IPS DF 4.7 (cell line): ENCODE results near the gene OR10J4.
A peak's percentile ranks its signal among the peaks of the same experiment; 100 is the strongest.
"Not testable (repeated sequence)": the region's sequence is repeated elsewhere in the genome, so short reads cannot be mapped to it uniquely, and the experiment has no call there.

Experiments used
- DNase-seq: peaks from one replicate; pipeline ENCODE4 v3.0.0-alpha.2; 2013; ENCODE audit warnings: low spot score; ENCODE audit errors: extremely low read depth

The OR10J4 gene

GRCh38 chr1:159431904-159432303, at the start of gene OR10J4:
TSS of gene OR10J4 (plus strand) at chr1:159432204.
- DNase-seq, result no peak

GRCh38 chr1:159406821-159407220, 25.2 kb upstream of the OR10J4 start:
- DNase-seq, result no peak

DNA sequence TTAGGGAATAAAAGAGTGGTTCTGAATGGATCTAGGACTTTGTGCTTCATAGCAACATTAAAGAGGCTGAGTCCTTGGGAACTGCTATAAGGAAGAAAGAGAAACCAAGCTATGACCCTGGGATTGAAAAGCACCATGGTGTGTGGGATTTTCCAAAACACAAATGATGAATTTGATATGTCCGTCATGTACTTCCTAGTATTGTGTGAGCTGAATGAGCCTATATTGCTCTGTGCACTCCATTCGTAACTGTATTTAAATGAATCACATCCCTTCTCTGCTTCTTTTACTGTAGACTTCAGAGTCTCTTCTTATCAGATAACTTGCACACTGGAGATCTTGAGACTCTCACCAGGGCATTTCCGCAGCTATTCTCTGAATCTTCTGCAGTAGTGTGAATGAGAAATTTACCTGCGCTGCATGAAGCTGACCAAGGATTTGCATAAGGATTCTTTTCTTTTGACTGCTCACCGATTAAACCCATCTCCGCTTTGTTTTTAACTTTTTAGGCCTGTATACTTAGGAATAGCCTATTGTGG, 23.1 kb upstream of the OR10J4 start:
- DNase-seq, result no peak

- DNase-seq, result peak; percentile 22
Observed at GRCh38 chr1:159421821-159422220, 10.2 kb upstream of the OR10J4 start.

- no peak for DNase-seq
Observed at GRCh38 chr1:159428536-159428935, 3.5 kb upstream of the OR10J4 start.

DNA sequence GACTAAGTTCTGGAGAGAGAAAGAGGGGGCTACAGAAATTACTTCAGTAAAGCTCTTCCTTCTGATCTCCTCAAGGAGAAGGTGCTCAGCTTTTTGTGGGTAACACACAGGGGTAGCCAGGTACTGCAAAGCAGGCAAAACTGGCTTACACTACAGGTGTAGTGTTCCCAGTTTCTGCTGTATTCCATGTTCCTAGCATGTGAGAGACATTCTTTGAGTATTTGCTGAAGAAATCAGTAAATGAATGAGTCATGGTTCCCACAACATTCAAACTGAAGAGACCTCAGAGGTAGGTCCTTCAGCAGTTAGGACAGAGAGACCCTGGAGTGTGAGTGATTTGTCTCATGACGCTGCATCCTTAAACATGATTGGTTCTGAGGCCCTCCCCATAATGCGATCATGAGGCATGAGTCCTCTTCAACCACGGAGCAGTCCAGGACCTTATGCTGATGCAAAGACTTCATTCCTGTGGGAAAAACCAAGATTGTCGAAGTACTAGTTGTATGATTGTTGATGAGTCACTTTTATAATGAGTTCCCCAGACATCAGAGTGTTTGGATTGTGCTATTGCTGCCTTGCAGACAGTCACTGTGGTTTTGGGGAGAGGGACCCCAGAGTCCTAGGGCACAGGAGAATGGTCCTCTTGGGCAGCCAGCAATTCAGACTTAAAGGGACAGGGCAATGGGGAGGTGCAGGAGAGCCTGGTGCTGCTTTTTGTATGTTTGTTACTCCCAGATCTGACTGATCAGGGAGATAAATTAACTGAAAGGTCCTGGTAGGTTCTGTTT, 2.7 kb upstream of the OR10J4 start:
- no peak for DNase-seq

DNA sequence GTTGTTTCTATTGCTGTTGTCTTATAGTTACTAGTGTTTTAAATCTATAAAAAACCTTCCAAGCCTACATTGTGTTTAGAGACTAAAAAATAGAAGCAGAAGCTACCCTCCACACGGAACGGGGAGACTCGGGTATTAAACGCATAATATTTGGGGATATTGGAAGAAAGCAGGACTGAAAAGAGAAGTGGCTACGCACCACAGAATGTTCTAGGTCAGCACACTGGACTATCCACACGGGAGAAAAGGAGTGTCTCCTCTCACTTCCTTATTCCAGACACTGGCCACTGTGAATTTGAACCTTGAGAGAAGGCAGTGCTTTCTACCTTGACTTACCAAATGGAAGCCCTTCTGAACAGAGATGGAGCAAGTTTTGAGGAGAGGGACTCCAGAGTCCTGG, 1.0 kb upstream of the OR10J4 start:
- DNase-seq, result no peak

DNA sequence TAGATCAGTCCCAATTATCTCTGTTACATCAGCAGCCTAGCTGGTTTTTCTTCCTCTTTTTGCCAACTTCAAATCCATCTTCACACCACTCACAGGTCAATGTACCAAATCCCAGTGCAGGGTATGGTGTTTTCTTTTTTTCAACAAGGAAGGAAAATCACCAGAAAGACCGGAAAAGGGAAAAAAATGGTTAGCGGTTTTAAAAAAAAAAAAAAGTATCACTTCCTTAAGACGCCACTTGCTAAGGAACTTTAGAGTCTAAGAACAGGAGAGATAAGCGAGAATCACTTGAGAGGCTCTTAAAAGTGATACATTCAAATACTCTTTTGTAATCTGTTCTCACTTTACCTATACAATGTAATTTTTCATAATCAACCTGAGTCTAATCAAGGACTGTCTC, 4.5 kb downstream of the OR10J4 start:
- no peak for DNase-seq

- DNase-seq, result no peak
Observed at GRCh38 chr1:159439422-159439821, 7.4 kb downstream of the OR10J4 start, which contains the start of gene OR10J1. TSS of gene OR10J1 (plus strand) at chr1:159439722. CDS start at chr1:159439792, 70 bp downstream.

DNA sequence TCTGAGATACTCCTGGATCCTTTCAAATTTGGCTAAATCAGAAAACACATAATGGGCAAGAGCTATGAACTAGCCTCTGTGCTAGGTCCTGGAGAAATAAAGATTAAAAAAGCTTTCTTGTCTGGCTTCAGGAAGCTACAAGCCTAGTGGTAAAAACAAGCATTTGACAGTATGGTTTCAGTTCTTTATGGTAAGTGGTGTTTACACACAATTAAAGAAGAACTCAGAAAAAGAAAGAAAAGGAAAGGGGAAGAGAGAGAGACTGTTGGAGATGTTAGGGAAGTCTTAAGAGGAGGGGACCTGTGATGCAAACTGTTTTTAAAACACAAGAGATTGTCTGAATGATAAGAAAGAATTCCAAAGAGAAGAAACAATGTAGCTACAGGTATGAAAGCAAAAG, 9.4 kb downstream of the OR10J4 start:
- DNase-seq, result no peak

DNA sequence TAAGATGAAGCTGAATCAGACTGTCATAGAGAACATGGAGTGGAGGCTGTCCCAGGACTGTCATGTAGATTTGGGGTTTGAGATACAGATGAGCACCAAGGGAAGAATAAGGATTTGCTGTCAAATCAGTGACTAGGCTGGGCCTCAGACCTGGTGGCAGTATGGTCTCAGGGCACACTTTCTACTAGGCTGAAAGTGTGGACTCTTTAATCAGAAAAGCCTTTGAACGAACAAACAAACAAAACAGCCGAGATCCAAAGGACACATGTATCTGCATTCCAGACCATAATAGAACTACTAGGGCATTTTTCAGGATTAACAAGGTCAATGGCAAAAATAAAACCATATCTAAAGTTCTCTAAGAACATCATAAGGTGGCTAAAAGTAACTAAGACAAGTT, 10.4 kb downstream of the OR10J4 start:
- no peak for DNase-seq

DNA sequence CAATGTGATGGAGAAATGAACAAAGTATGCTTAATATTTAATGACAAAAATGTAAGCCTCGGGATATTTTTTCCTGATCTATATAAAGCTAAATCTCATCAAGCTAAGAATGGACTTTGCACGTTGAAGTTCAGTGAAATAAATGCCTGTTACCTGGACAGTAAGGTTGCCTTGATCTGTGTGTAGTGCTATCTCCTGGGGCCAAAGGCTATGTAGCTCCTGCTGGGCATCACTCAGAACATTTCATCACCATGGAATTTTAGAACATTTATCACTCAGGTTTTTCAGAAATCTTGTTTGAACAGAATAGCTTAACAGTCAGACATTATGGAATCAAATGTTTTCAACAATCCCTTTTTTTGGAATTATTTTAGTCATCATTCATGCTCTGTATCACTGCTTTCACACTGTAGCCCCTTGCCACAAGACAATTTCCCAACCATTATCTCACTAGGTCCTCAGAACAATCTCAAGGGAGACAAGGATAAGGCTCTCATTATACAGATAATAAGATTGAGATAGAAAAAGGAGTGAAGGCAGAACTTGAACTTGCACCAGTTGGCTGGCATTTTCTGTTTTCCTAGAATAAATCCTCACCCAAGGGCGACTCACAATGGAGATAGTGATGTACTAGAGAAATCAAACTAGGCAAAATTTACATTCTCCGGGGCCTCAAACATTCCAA, 11.2 kb downstream of the OR10J4 start:
- no peak for DNase-seq

DNA sequence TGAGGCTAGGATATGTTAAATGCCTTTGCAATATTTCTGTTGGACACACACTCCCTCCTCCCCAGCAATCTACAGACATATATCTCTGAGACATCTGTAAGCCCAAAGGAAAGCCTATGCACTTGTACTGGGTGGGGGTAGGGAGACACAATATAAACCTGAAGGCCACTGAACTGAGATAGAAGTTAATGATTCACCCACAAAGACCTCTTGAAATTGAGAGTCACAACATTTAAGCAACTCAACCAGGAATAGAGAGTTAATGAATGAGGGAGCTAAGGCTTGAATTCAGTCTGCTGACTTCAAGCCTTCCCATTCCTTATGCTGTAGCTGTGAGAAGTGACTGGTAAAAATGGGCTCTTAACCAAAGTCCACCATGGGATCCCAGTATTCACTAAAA, 12.5 kb downstream of the OR10J4 start:
- DNase-seq, result no peak

- no peak for DNase-seq
Observed at GRCh38 chr1:159448181-159448580, 16.2 kb downstream of the OR10J4 start.

GRCh38 chr1:159449605-159450004, 17.6 kb downstream of the OR10J4 start:
- DNase-seq, result not testable (repeated sequence)

GRCh38 chr1:159459551-159459950, 27.5 kb downstream of the OR10J4 start:
- DNase-seq, result no peak

- no peak for DNase-seq
Observed at GRCh38 chr1:159465191-159465603, 33.2 kb downstream of the OR10J4 start.

DNA sequence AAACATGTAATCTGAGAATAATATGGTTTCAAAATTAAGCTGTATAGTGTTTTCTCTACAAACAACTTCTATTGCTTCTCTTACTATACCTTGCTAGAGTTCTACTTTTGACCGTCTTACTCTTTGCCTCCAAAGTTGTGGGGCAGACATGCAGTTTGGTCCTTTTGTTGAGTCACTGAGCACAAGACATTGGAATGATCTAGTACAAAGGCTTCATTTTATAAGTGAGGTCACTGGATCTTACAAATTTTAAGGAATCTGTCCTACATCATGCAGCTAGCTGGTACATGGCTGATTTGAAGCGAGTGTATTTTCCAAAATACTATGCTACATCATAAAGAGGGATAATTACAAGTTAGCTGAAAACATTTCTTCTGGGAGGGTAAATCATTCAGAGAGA, 36.3 kb downstream of the OR10J4 start:
- no peak for DNase-seq

GRCh38 chr1:159469921-159470533, 38.0 kb downstream of the OR10J4 start:
- DNase-seq, result no peak

DNA sequence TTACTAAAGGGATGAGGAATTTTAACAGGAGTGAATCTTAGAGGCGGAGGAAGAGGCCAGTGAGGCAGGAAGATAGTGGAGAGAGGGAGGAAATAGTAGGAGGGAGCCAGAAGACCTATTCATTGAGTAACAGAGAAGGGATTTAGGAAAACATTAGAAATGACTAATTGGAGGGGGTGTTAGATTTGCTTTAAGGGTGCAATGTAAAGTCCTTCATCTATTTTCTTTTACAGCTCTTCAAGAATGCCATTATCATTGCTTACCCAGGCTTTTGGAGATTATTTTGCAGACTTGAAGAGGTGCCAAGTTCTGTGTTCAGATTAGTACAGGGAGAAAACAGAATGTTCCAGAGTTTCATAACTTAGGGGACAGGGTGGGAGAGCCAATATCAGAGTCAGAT, 41.3 kb downstream of the OR10J4 start:
- no peak for DNase-seq

GRCh38 chr1:159474926-159475325, 42.9 kb downstream of the OR10J4 start:
- no peak for DNase-seq
